Measurements from ENCODE around the gene ERGIC1.

The ERGIC1 gene

GRCh38 chr5:172949426-172949825, 115.4 kb downstream of the ERGIC1 start:
- no peak overlapping the region for H3K4me3 Mint-ChIP-seq
- H3K27ac Mint-ChIP-seq = peak overlapping the region; percentile 25
- H3K27me3 Mint-ChIP-seq = no peaks in the 10 kb centered on the region
- DNase-seq (ENCODE audit: low spot score in 2 of 2) (no peak), ATAC-seq (ENCODE audit: low read depth) (no peak)
- H3K9me3 Mint-ChIP-seq = no peaks in the 10 kb centered on the region
- H3K4me1 Mint-ChIP-seq = peaks cover 5% of the 10 kb centered on the region
- peaks cover 27% of the 10 kb centered on the region for H3K36me3 Mint-ChIP-seq

GRCh38 chr5:172950176-172950965, 116.3 kb downstream of the ERGIC1 start:
- DNase-seq (ENCODE audit: low spot score in 2 of 2) (no peak), ATAC-seq (ENCODE audit: low read depth) (no peak)
- H3K4me1 Mint-ChIP-seq = peaks cover 5% of the 10 kb centered on the region
- H3K27me3 Mint-ChIP-seq = no peaks in the 10 kb centered on the region
- peaks cover 24% of the 10 kb centered on the region for H3K36me3 Mint-ChIP-seq
- no peak overlapping the region for H3K27ac Mint-ChIP-seq
- H3K9me3 Mint-ChIP-seq = no peaks in the 10 kb centered on the region
- no peak overlapping the region for H3K4me3 Mint-ChIP-seq

GRCh38 chr5:172951371-172952033, 117.5 kb downstream of the ERGIC1 start:
- Mint-ChIP-seq H3K4me1 (peaks cover 5% of the 10 kb centered on the region), H3K9me3 (no peaks in the 10 kb centered on the region), H3K4me3 (no peak overlapping the region), H3K27ac (no peak overlapping the region), H3K36me3 (peaks cover 15% of the 10 kb centered on the region), H3K27me3 (no peaks in the 10 kb centered on the region)
- no peak for ATAC-seq (ENCODE audit: low read depth)
- no peak for DNase-seq (ENCODE audit: low spot score in 2 of 2)

- no peaks in the 10 kb centered on the region for H3K9me3 Mint-ChIP-seq
- no peak overlapping the region for H3K27ac Mint-ChIP-seq
- peaks cover 5% of the 10 kb centered on the region for H3K4me1 Mint-ChIP-seq
- H3K36me3 Mint-ChIP-seq = peaks cover 14% of the 10 kb centered on the region
- H3K27me3 Mint-ChIP-seq = no peaks in the 10 kb centered on the region
- DNase-seq (ENCODE audit: low spot score in 2 of 2) (no peak), ATAC-seq (ENCODE audit: low read depth) (no peak)
- no peak overlapping the region for H3K4me3 Mint-ChIP-seq
These were observed 118.0 kb downstream of the ERGIC1 start for GRCh38 chr5:172952034-172952511.

GRCh38 chr5:172953776-172954675, 120.0 kb downstream of the ERGIC1 start:
- Mint-ChIP-seq H3K4me1 (peaks cover 8% of the 10 kb centered on the region), H3K36me3 (peaks cover 8% of the 10 kb centered on the region), H3K4me3 (no peak overlapping the region), H3K27me3 (no peaks in the 10 kb centered on the region), H3K9me3 (no peaks in the 10 kb centered on the region), H3K27ac (no peak overlapping the region)
- DNase-seq (ENCODE audit: low spot score in 2 of 2) (no peak), ATAC-seq (ENCODE audit: low read depth) (no peak)

GRCh38 chr5:172954751-172955159, 120.7 kb downstream of the ERGIC1 start:
- ATAC-seq (ENCODE audit: low read depth) (no peak), DNase-seq (ENCODE audit: low spot score in 2 of 2) (no peak)
- no peak overlapping the region for H3K27ac Mint-ChIP-seq
- peaks cover 12% of the 10 kb centered on the region for H3K4me1 Mint-ChIP-seq
- no peaks in the 10 kb centered on the region for H3K9me3 Mint-ChIP-seq
- H3K36me3 Mint-ChIP-seq = peaks cover 6% of the 10 kb centered on the region
- H3K4me3 Mint-ChIP-seq = no peak overlapping the region
- no peaks in the 10 kb centered on the region for H3K27me3 Mint-ChIP-seq

- no peaks in the 10 kb centered on the region for H3K27me3 Mint-ChIP-seq
- H3K4me3 Mint-ChIP-seq = no peak overlapping the region
- H3K9me3 Mint-ChIP-seq = no peaks in the 10 kb centered on the region
- H3K4me1 Mint-ChIP-seq = peaks cover 18% of the 10 kb centered on the region
- H3K36me3 Mint-ChIP-seq = peaks cover 6% of the 10 kb centered on the region
- H3K27ac Mint-ChIP-seq = no peak overlapping the region
- DNase-seq (ENCODE audit: low spot score in 2 of 2) (no peak), ATAC-seq (ENCODE audit: low read depth) (no peak)
These were observed 122.2 kb downstream of the ERGIC1 start for GRCh38 chr5:172956228-172956627.

- ATAC-seq (ENCODE audit: low read depth) (no peak), DNase-seq (ENCODE audit: low spot score in 2 of 2) (no peak)
- Mint-ChIP-seq H3K27me3 (no peaks in the 10 kb centered on the region), H3K27ac (no peak overlapping the region), H3K4me3 (no peak overlapping the region), H3K9me3 (no peaks in the 10 kb centered on the region), H3K4me1 (peaks cover 23% of the 10 kb centered on the region), H3K36me3 (peaks cover 8% of the 10 kb centered on the region)
These were observed 122.9 kb downstream of the ERGIC1 start for GRCh38 chr5:172956936-172957335.

- no peak for ATAC-seq (ENCODE audit: low read depth)
- H3K27ac Mint-ChIP-seq = no peak overlapping the region
- peaks cover 6% of the 10 kb centered on the region for H3K36me3 Mint-ChIP-seq
These were observed 123.4 kb downstream of the ERGIC1 start for GRCh38 chr5:172957458-172957857.

GRCh38 chr5:172958331-172959046, 124.4 kb downstream of the ERGIC1 start:
- Mint-ChIP-seq H3K36me3 (peaks cover 9% of the 10 kb centered on the region), H3K4me1 (peaks cover 24% of the 10 kb centered on the region), H3K27ac (peak overlapping the region; percentile 95), H3K27me3 (no peaks in the 10 kb centered on the region), H3K9me3 (no peaks in the 10 kb centered on the region), H3K4me3 (peak overlapping the region; percentile 95)
- DNase-seq (ENCODE audit: low spot score in 2 of 2) (peak; percentile 63 to 66), ATAC-seq (ENCODE audit: low read depth) (peak; percentile 67)

More at GRCh38 chr5:172957458-172957857, 123.4 kb downstream of the ERGIC1 start:
- H3K9me3 Mint-ChIP-seq = no peaks in the 10 kb centered on the region
- H3K4me1 Mint-ChIP-seq = peaks cover 24% of the 10 kb centered on the region
- no peaks in the 10 kb centered on the region for H3K27me3 Mint-ChIP-seq
- DNase-seq (ENCODE audit: low spot score in 2 of 2) = no peak
- H3K4me3 Mint-ChIP-seq = peak overlapping the region; percentile 6

GRCh38 chr5:172959824-172960799, 126.1 kb downstream of the ERGIC1 start:
- Mint-ChIP-seq H3K27me3 (no peaks in the 10 kb centered on the region), H3K9me3 (no peaks in the 10 kb centered on the region), H3K27ac (peak overlapping the region; percentile 95), H3K4me1 (peaks cover 19% of the 10 kb centered on the region), H3K4me3 (peak overlapping the region; percentile 95), H3K36me3 (peaks cover 12% of the 10 kb centered on the region)
- ATAC-seq (ENCODE audit: low read depth) (no peak), DNase-seq (ENCODE audit: low spot score in 2 of 2) (no peak)

GRCh38 chr5:172969921-172970320, 135.9 kb downstream of the ERGIC1 start:
- H3K36me3 Mint-ChIP-seq = peaks cover 17% of the 10 kb centered on the region
- H3K27me3 Mint-ChIP-seq = no peaks in the 10 kb centered on the region

More at GRCh38 chr5:172969921-172970320, 135.9 kb downstream of the ERGIC1 start:
- ATAC-seq (ENCODE audit: low read depth) (no peak), DNase-seq (ENCODE audit: low spot score in 2 of 2) (no peak)
- Mint-ChIP-seq H3K4me3 (no peak overlapping the region), H3K9me3 (no peaks in the 10 kb centered on the region), H3K27ac (peak overlapping the region; percentile 20), H3K4me1 (peaks cover 4% of the 10 kb centered on the region)

Data from memory B cell (primary cell).